Colonic mucosa (tissue), 4 donors: ENCODE measurements around the gene CEBPG. TPM values are rescaled to one million over a fixed set of nuclear protein-coding genes. Genes with fewer than 3 reads are reported as not detected.
A peak's percentile ranks its signal among the peaks of the same experiment; 100 is the strongest.

Experiments
- DNase-seq: peaks from one replicate; pipeline ENCODE4 v3.0.0-alpha.2; 2020
- H3K27ac ChIP-seq: fragments of 200-600 bp; one replicate; pipeline ENCODE4 v1.8.0; 2021
- H3K27me3 ChIP-seq: fragments of 200-600 bp; one replicate; pipeline ENCODE4 v1.8.0; 2021
- H3K36me3 ChIP-seq: fragments of 200-600 bp; one replicate; pipeline ENCODE4 v1.8.0; 2021
- H3K4me1 ChIP-seq: fragments of 200-600 bp; one replicate; pipeline ENCODE4 v1.8.0; 2021; ENCODE audit warnings: mild to moderate bottlenecking
- H3K4me3 ChIP-seq: fragments of 200-600 bp; one replicate; pipeline ENCODE4 v1.8.0; 2021
- H3K9ac ChIP-seq, 2 donors: one replicate each; pipeline ENCODE4 v1.7.0; 2013; ENCODE audit warnings: control low read depth in 2 of 2, low read depth in 2 of 2, low read length in 2 of 2
- H3K9me3 ChIP-seq: fragments of 200-600 bp; one replicate; pipeline ENCODE4 v1.8.0; 2021
- intact Hi-C: fragments of 100-400 bp; cut with DNase I; formaldehyde crosslinking; loops from one replicate; pipeline ENCODE4 v1.14.1; 2022
- total RNA-seq, 2 donors: library from RNA; stranded (reverse); fragmentation: NEBNext Ultra II Directional in 1 of 2; extraction: Animal tissue kit (Norgen Biotek cat#: 25700) in 1 of 2; gene quantifications; one replicate each; pipeline ENCODE4 v1.2.1, GENCODE V29; 2021
- TF ChIP-seq, protein P1 (sequence below): fragments of 200-600 bp; IDR thresholded peaks from one replicate; pipeline ENCODE4 v1.8.0; 2022; ENCODE audit warnings: antibody characterized with exemption, mild to moderate bottlenecking
- donor health status: healthy.
- donor health status: DM: no; HTN: no; CAD: no.
- donor health status: DM: no; HTN: no; CAD: no.

The CEBPG gene
- total RNA-seq, 2 donors from 2014 or later: 62.1 to 72.3 TPM

DNA sequence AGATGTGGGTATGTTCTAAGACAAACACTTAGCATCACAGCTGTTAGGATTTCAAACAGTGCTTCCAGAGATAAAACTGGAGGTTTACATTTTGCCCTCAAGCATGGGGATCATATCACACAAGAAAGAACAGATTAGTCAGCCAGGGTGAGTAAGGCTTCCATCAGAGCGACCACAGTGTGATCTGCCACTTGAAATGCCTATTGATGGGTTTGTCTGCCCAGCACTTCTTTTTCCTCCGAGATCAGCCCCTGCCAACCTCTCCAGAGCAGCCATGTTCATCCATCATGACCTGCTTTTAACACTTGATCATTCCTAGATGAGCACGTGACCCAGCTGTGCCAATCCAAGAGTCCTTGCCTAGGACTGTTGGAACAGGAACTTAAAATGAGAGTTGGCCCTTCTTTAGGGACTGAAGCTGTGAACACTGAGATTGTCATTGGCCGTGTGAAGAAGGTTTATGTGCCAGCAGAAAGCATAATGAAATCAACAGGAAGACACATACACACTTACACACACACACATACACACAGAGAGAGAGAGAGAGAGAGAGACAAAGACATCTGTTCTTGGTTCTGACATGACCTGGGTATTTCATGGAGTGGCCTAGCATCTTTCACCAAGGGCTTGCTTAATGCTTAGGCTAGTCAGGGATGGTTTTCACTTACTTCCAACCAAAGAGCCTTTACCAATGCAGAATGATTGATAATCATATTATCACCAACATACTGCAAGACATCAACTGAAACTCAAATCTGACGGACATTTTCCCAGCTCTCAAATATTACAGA lies 5.2 kb upstream of the CEBPG start:
- Histone ChIP-seq H3K27ac (no peak overlapping the region), H3K36me3 (no peaks in the 10 kb centered on the region)
- TF ChIP-seq, protein P1, sequence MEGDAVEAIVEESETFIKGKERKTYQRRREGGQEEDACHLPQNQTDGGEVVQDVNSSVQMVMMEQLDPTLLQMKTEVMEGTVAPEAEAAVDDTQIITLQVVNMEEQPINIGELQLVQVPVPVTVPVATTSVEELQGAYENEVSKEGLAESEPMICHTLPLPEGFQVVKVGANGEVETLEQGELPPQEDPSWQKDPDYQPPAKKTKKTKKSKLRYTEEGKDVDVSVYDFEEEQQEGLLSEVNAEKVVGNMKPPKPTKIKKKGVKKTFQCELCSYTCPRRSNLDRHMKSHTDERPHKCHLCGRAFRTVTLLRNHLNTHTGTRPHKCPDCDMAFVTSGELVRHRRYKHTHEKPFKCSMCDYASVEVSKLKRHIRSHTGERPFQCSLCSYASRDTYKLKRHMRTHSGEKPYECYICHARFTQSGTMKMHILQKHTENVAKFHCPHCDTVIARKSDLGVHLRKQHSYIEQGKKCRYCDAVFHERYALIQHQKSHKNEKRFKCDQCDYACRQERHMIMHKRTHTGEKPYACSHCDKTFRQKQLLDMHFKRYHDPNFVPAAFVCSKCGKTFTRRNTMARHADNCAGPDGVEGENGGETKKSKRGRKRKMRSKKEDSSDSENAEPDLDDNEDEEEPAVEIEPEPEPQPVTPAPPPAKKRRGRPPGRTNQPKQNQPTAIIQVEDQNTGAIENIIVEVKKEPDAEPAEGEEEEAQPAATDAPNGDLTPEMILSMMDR: no peak

DNA sequence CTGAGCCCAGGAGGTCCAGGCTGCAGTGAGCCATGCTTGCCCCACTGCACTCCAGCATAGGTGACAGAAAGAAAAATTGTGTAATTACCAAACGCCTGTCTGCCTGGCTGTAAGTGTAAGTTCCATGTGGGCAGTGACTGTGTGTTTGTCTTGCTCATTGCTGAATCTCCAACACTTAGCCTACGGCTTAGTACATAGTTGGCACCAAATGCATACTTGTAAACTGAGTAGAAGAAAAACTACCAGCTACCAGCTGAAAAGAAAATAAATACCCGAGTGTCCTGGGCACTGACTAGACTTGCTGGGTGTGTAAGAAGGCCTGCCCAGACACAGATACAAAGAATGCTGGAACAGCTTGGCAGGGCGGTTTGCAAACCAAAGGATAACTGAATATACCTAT lies 2.7 kb upstream of the CEBPG start:
- intact Hi-C loops: loop anchor here (5.0 kb wide), 1 partner anchor 63 kb away; no protein-coding TSS in a partner anchor
- H3K36me3 ChIP-seq: no peaks in the 10 kb centered on the region
- H3K27me3 ChIP-seq: no peaks in the 10 kb centered on the region
- no peak overlapping the region for H3K4me3 ChIP-seq
- peaks cover 7% of the 10 kb centered on the region for H3K4me1 ChIP-seq
- no peaks in the 10 kb centered on the region for H3K9me3 ChIP-seq
- TF ChIP-seq, protein P1: no peak
- no peak for DNase-seq
- H3K27ac ChIP-seq: no peak overlapping the region
- no peak overlapping the region for H3K9ac ChIP-seq

More for the DNA sequence above, 5.2 kb upstream of the CEBPG start:
- DNase-seq: no peak
- intact Hi-C loops: no loop called here
- Histone ChIP-seq H3K4me3 (no peak overlapping the region), H3K9me3 (no peaks in the 10 kb centered on the region), H3K9ac (no peak overlapping the region), H3K4me1 (no peaks in the 10 kb centered on the region), H3K27me3 (no peaks in the 10 kb centered on the region)

DNA sequence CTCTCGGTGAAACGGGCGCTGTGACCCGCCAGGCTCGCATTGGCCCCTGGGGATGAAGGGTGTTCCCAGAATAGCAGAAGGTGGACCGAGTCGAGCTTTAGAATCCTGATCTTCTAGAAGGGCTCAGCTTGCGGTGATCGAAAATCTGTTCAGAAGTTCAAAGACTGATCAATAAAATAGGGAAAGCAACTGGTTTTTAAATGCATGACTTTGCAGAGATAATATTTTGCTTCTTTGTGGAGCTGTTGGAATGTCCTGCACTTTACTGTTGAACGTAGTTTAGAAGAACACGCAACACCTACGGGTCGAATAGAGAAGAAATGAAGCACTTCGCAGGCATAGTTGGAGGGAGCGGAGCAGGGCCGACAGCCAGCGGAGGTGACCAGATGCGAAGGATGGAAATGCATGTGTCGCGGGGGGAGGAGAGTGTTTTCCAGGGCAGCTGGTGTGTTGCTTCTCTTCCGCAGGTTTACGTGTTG lies 766 bp downstream of the CEBPG start:
- Histone ChIP-seq H3K9me3 (no peaks in the 10 kb centered on the region), H3K36me3 (no peaks in the 10 kb centered on the region), H3K4me3 (peak overlapping the region; percentile 56), H3K9ac (peak overlapping the region; percentile 87 to 94), H3K27me3 (no peaks in the 10 kb centered on the region), H3K27ac (peak overlapping the region; percentile 92), H3K4me1 (peaks cover 9% of the 10 kb centered on the region)
- DNase-seq: no peak
- intact Hi-C loops: loop anchor here (5.0 kb wide), 1 partner anchor 67 kb away; no protein-coding TSS in a partner anchor
- TF ChIP-seq, protein P1: no peak

DNA sequence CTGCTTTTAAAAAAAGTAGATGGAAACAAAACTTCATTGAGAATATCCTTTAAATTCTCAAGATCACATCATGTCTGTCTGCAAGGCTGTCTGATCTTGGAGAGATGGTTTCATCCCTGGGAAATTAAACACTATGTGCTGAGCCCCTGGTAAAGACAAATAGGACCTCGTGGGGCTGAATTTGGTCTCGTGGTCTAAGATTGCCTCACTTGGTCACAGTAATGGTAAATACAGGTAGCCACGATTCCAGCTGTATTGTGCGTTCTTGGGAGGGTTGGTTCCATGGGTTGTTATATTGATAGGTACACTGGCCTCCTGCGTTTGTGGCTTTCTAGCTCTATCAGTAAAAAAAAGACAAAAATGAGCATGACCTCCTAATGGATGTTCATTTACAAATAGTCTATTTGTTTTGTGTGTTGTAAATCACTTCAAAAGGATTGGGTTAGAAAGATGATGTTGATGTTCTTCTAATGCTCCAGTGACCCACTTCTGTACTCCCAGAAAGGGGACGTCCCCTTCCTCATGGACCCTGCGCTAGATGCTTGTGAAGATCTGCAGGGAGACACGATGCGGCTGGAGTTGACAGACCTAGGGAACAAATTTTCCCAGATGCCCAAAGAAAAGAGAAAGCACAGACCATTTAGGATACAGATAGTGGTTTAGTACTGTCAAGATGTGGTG lies 1.8 kb downstream of the CEBPG start:
- Histone ChIP-seq H3K27ac (peak overlapping the region; percentile 92), H3K4me3 (peak overlapping the region; percentile 56), H3K9me3 (no peaks in the 10 kb centered on the region), H3K36me3 (no peaks in the 10 kb centered on the region), H3K4me1 (peaks cover 9% of the 10 kb centered on the region), H3K27me3 (no peaks in the 10 kb centered on the region), H3K9ac (peak overlapping the region in 1 of 2 donors; percentile 87)
- intact Hi-C loops: no loop called here
- no peak for DNase-seq
- TF ChIP-seq, protein P1: no peak

DNA sequence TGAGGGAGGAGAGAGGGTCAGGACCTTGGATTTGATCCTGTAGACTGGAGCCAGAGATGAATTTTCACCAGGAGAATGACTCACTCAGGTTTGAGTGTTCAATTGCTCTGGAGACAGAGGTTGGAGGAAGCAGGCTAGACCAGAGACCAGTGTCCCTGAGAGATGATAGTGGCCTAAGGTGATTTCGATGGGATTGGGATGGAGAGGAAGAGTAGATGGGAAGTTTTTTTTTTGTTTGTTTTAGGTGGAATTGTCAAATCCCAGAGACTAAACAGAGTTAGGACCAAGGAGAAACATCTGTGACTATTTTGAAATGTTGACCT lies 2.3 kb downstream of the CEBPG start:
- TF ChIP-seq, protein P1: no peak
- Histone ChIP-seq H3K4me1 (peaks cover 9% of the 10 kb centered on the region), H3K9ac (peak overlapping the region in 1 of 2 donors; percentile 87), H3K27me3 (no peaks in the 10 kb centered on the region), H3K4me3 (no peak overlapping the region), H3K9me3 (no peaks in the 10 kb centered on the region), H3K27ac (peak overlapping the region; percentile 80), H3K36me3 (no peaks in the 10 kb centered on the region)
- intact Hi-C loops: no loop called here
- no peak for DNase-seq
